ENCODE measurements around the gene AK5. TPM values are rescaled to one million over a fixed set of nuclear protein-coding genes. Genes with fewer than 3 reads are reported as not detected.
A peak's percentile ranks its signal among the peaks of the same experiment; 100 is the strongest.

AK5 gene
- total RNA-seq, 2 donors from 2014 or later = 3.1 to 20.8 TPM

DNA sequence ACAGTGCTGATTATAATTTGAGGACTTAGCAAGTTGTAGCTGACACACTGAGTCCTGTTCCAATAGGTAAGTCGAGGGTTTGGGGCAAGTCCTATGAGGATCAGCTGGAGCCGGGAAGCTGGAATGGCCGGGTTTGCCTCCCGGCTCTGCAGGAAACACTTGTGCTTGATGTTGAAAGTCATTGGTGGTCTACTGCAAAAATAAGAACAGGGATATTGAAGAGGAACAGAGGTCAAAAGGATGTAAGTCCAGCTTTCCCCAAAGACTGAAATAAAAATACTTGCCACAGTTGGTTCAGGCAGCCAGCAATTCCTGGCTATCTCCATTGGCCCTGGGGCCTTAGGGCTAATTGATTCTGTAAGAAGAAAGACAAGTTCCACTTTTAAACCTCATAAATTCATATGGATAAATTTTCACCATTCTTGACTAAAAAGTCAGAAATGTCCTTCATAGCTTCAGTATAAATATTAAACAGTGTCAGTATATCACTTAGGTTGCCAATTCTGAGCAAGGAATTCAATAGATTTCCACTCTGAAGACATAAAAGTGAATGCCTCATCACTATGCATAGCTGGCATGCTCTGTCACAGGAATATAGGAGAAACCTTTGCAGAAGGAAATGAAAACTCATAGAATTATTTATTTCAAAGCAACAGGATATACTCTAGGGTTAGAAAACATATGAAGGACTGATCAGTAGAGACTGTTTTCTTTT, 165.2 kb downstream of the AK5 start:
- TF ChIP-seq, protein P1, sequence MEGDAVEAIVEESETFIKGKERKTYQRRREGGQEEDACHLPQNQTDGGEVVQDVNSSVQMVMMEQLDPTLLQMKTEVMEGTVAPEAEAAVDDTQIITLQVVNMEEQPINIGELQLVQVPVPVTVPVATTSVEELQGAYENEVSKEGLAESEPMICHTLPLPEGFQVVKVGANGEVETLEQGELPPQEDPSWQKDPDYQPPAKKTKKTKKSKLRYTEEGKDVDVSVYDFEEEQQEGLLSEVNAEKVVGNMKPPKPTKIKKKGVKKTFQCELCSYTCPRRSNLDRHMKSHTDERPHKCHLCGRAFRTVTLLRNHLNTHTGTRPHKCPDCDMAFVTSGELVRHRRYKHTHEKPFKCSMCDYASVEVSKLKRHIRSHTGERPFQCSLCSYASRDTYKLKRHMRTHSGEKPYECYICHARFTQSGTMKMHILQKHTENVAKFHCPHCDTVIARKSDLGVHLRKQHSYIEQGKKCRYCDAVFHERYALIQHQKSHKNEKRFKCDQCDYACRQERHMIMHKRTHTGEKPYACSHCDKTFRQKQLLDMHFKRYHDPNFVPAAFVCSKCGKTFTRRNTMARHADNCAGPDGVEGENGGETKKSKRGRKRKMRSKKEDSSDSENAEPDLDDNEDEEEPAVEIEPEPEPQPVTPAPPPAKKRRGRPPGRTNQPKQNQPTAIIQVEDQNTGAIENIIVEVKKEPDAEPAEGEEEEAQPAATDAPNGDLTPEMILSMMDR (IDR thresholded peaks at IDR 0.05) = no peak
- TF ChIP-seq POLR2A (IDR thresholded peaks at IDR 0.05) (no peak), POLR2AphosphoS5 (IDR thresholded peaks at IDR 0.05) (no peak)
- H3K9me3 ChIP-seq = no peaks in the 10 kb centered on the region
- DNase-seq (ENCODE audit: low spot score) = no peak
- WGBS = 91% methylated on average over 4 of the region's 4 CpGs
- H3K4me3 ChIP-seq = no peak overlapping the region
- no peaks in the 10 kb centered on the region for H3K4me1 ChIP-seq (replicated peaks)
- H3K27ac ChIP-seq = no peak overlapping the region
- no peaks in the 10 kb centered on the region for H3K27me3 ChIP-seq (replicated peaks; ENCODE audit: insufficient read depth)
- H3K36me3 ChIP-seq = no peaks in the 10 kb centered on the region
- intact Hi-C loops (cut with DNase I) = no loop called here

DNA sequence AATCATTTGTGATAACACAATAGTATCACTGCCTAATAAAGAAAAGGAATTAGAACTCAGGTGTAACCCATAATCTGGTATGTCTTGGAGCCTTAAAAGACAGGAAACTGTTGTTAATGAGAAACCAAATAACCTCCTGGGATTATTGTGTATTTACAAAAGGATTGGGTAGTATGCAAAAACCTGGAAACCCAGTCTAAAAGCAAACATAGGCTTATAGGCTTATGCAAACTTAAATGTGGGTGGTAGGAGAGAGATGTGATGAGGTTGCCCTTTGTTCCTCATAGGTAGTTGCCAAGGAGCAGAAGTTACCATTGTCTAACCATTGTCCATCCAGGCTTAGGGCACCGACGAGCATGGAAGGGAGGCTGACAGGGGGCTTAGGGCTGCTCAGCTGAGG, 165.8 kb downstream of the AK5 start:
- Histone ChIP-seq H3K4me3 (no peak overlapping the region), H3K36me3 (no peaks in the 10 kb centered on the region), H3K27me3 (replicated peaks; ENCODE audit: insufficient read depth) (no peaks in the 10 kb centered on the region), H3K9me3 (no peaks in the 10 kb centered on the region), H3K27ac (no peak overlapping the region), H3K4me1 (replicated peaks) (no peaks in the 10 kb centered on the region)
- intact Hi-C loops (cut with DNase I) = no loop called here
- no peak for DNase-seq (ENCODE audit: low spot score)
- TF ChIP-seq POLR2A (IDR thresholded peaks at IDR 0.05) (no peak), POLR2AphosphoS5 (IDR thresholded peaks at IDR 0.05) (peak; percentile 43)
- TF ChIP-seq, protein P1 (IDR thresholded peaks at IDR 0.05) = no peak
- 66% methylated on average over 2 of the region's 2 CpGs for WGBS

DNA sequence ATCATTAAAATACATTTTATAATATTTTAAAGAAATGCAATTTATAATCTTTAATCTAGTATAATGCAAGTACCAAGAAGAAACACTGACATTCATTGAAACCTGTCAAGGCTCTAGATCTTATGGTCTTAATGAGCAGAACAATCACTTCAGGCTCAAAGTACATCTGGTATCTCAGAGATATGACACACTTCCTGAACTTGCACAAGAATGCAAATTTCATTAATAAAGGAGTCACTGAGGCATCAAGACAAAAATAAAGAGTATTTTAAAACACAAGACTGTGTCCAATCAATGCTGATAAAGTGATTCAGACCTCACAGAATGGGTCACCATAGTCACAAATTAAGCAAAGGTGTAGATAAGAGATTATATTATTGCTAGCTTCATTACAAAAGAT, 178.1 kb downstream of the AK5 start:
- intact Hi-C loops (cut with DNase I) = no loop called here

DNA sequence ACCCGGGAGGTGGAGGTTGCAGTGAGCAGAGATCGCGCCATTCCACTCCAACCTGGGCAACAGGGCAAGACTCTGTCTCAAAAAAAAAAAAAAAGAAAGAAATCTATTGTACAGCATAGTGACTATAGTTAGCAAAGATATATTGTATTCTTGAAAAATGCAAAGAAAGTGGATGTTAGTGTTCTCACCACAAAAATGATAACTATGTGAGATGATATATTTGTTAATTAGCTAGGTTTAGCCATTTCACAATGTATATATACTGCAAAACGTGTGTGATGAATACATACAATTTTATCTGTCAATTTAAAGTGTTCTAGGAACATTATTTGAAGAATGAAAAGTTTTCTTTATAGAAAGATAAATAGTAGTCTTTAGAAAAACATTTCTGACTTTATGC, 179.9 kb downstream of the AK5 start:
- no peak overlapping the region for H3K27ac ChIP-seq
- no peak for DNase-seq (ENCODE audit: low spot score)
- TF ChIP-seq, protein P1 (IDR thresholded peaks at IDR 0.05) = no peak
- TF ChIP-seq POLR2A (IDR thresholded peaks at IDR 0.05) (no peak), POLR2AphosphoS5 (IDR thresholded peaks at IDR 0.05) (no peak)
- H3K27me3 ChIP-seq (replicated peaks; ENCODE audit: insufficient read depth) = no peaks in the 10 kb centered on the region
- no peaks in the 10 kb centered on the region for H3K4me1 ChIP-seq (replicated peaks)
- intact Hi-C loops (cut with DNase I) = no loop called here
- no peak overlapping the region for H3K4me3 ChIP-seq
- WGBS = 79% methylated on average over 4 of the region's 4 CpGs
- H3K36me3 ChIP-seq = no peaks in the 10 kb centered on the region
- H3K9me3 ChIP-seq = no peaks in the 10 kb centered on the region

More for the DNA sequence above, 178.1 kb downstream of the AK5 start:
- DNase-seq (ENCODE audit: low spot score) = no peak
- Histone ChIP-seq H3K9me3 (no peaks in the 10 kb centered on the region), H3K36me3 (no peaks in the 10 kb centered on the region), H3K4me1 (replicated peaks) (no peaks in the 10 kb centered on the region), H3K4me3 (no peak overlapping the region), H3K27me3 (replicated peaks; ENCODE audit: insufficient read depth) (no peaks in the 10 kb centered on the region), H3K27ac (no peak overlapping the region)
- TF ChIP-seq, protein P1 (IDR thresholded peaks at IDR 0.05) = no peak
- no peak for TF ChIP-seq POLR2AphosphoS5 (IDR thresholded peaks at IDR 0.05)
- no peak for TF ChIP-seq POLR2A (IDR thresholded peaks at IDR 0.05)

DNA sequence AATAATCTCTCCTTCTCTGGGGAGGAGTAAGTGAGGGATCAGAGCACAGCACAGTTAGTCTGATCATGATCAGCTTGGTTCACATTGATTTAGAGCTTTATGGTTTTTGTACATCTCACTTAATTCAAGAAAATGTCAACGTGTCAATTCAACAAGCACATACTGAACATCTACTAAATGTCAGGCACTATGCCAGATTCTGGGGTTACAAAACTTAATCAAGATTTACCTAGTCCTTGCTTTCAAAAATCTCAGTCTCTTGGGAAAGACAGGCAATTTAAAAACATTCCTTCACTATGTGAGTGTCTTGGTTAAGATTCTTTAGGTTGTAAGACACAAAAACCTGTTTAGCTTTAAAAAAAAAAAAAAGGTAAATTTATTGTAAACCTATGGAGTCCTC, 181.4 kb downstream of the AK5 start:
- 64% methylated on average over 1 of the region's 1 CpG for WGBS
- Histone ChIP-seq H3K4me3 (no peak overlapping the region), H3K27me3 (replicated peaks; ENCODE audit: insufficient read depth) (no peaks in the 10 kb centered on the region), H3K4me1 (replicated peaks) (no peaks in the 10 kb centered on the region), H3K27ac (no peak overlapping the region), H3K9me3 (no peaks in the 10 kb centered on the region), H3K36me3 (no peaks in the 10 kb centered on the region)
- DNase-seq (ENCODE audit: low spot score) = no peak
- intact Hi-C loops (cut with DNase I) = no loop called here
- TF ChIP-seq POLR2A (IDR thresholded peaks at IDR 0.05) (no peak), POLR2AphosphoS5 (IDR thresholded peaks at IDR 0.05) (no peak)
- TF ChIP-seq, protein P1 (IDR thresholded peaks at IDR 0.05) = no peak

All from prostate gland (tissue), 2 donors.